ENCODE measurements around the gene SPSB2.

GRCh38 chr12:6824901-6825381 lies 48.2 kb downstream of the SPSB2 start:
- TF ChIP-seq CTCF (conservative IDR thresholded peaks at IDR 0.05; ENCODE audit: low read depth in 2 of 2) (no peak), CREB1 (CRISPR knock-in tag; IDR thresholded peaks at IDR 0.05; ENCODE audit: low read depth) (no peak), EZH2phosphoT487 (IDR thresholded peaks at IDR 0.05; ENCODE audit: unreplicated experiment) (no peak), JUNB (IDR thresholded peaks at IDR 0.05; ENCODE audit: unreplicated experiment) (no peak), POLR2AphosphoS5 (IDR thresholded peaks at IDR 0.05; ENCODE audit: low read depth) (peak; percentile 15; the same call in 1 of the 2 replicates), EZH2 (IDR thresholded peaks at IDR 0.05; ENCODE audit: low read depth, unreplicated experiment) (no peak), NANOG (IDR thresholded peaks at IDR 0.05; ENCODE audit: borderline replicate concordance) (no peak), REST (IDR thresholded peaks at IDR 0.05; ENCODE audit: unreplicated experiment) (no peak)

Data from GM23338 (cell line).